Rectal smooth muscle tissue (tissue), 1 donor: Measurements from ENCODE around the gene ACVRL1.

Experiments used
- H3K27ac ChIP-seq: one replicate; pipeline ENCODE4 v1.7.0; 2013; ENCODE audit warnings: low read depth, low read length, inconsistent platforms
- H3K27me3 ChIP-seq: one replicate; pipeline ENCODE4 v1.7.0; 2013; ENCODE audit warnings: low read length; ENCODE audit not compliant: control insufficient read depth, insufficient read depth
- H3K36me3 ChIP-seq: one replicate; pipeline ENCODE4 v1.7.0; 2013; ENCODE audit warnings: low read length; ENCODE audit not compliant: control insufficient read depth, insufficient read depth
- H3K4me1 ChIP-seq: one replicate; pipeline ENCODE4 v1.7.0; 2013; ENCODE audit warnings: low read length; ENCODE audit not compliant: control insufficient read depth, insufficient read depth
- H3K4me3 ChIP-seq: one replicate; pipeline ENCODE4 v1.7.0; 2013; ENCODE audit warnings: low read length
- H3K9ac ChIP-seq: one replicate; pipeline ENCODE4 v1.7.0; 2013; ENCODE audit warnings: low read length

The ACVRL1 gene

GRCh38 chr12:51926064-51926632, 18.8 kb downstream of the ACVRL1 start:
- no peak overlapping the region for H3K9ac ChIP-seq

DNA sequence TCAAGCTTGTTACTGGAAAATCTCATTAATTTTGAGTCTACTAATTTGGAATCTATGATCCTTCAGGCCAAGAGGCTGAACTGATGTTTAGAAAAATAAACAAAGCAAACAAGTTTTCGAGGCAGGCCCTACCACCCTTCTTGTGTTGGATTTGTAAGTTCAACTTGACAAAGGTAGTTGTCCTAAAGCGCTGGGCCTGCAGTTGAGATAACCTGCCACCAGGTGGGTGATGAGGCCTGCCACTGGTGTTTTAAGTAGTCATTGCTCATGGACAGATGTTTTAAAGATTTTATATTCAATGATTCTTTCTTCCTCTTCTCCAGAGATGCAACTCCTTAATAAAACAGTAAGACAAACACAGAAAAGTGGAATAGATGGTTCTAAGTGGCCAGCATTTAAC, 19.4 kb downstream of the ACVRL1 start:
- Histone ChIP-seq H3K27ac (no peak overlapping the region), H3K27me3 (no peaks in the 10 kb centered on the region), H3K36me3 (no peaks in the 10 kb centered on the region), H3K4me3 (no peak overlapping the region), H3K9ac (no peak overlapping the region), H3K4me1 (no peaks in the 10 kb centered on the region)

More at GRCh38 chr12:51926064-51926632, 18.8 kb downstream of the ACVRL1 start:
- Histone ChIP-seq H3K27me3 (no peaks in the 10 kb centered on the region), H3K4me1 (no peaks in the 10 kb centered on the region), H3K36me3 (no peaks in the 10 kb centered on the region), H3K4me3 (no peak overlapping the region), H3K27ac (no peak overlapping the region)

DNA sequence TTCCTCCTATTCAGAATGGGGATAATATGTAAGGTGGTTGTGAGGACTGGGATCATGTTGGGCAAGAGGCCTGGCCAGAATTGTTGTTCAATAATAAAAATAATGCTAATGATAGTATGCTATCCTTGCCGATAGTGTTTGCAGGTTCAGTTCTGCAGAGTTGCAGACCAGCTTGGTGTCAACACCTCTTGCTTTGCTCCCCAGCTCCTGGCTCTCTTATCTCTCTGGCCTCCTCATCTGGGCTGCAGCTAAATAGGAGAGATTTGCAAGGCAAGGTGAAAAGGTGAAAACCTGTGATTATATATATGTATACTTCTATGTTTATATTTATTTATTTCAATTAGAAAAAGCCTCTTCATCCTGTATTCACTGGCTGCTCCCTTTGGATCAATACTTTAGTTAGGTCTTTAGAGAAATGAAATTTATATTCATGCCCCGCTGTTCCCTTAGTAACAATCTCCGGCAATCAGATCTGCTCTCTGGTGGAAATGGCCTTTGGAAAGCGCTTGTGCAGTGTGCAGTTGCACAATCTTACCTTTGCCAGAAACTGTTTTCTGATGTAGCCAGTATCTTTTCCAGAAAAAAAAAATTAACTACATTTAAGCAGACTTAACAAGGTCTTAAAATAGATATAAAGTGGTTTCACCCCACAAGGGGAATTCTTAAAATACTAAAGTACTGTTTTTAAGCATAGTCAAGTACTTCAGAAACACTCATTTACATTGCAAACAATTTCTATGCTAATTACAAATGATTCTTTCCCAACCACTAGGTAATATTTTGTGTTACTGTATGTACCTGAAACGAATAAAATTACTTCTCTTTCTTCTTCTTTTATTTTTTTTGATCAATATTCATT, 25.1 kb downstream of the ACVRL1 start:
- Histone ChIP-seq H3K27ac (no peak overlapping the region), H3K27me3 (no peaks in the 10 kb centered on the region), H3K9ac (no peak overlapping the region), H3K36me3 (no peaks in the 10 kb centered on the region), H3K4me1 (no peaks in the 10 kb centered on the region), H3K4me3 (no peak overlapping the region)

GRCh38 chr12:51934080-51934479, 26.8 kb downstream of the ACVRL1 start:
- Histone ChIP-seq H3K4me3 (no peak overlapping the region), H3K4me1 (no peaks in the 10 kb centered on the region), H3K36me3 (no peaks in the 10 kb centered on the region), H3K27ac (no peak overlapping the region), H3K27me3 (no peaks in the 10 kb centered on the region), H3K9ac (no peak overlapping the region)

- Histone ChIP-seq H3K9ac (no peak overlapping the region), H3K27ac (no peak overlapping the region), H3K4me3 (no peak overlapping the region), H3K36me3 (no peaks in the 10 kb centered on the region), H3K27me3 (no peaks in the 10 kb centered on the region), H3K4me1 (peaks cover 3% of the 10 kb centered on the region)
Measured at GRCh38 chr12:51937926-51938325, 30.6 kb downstream of the ACVRL1 start.

- Histone ChIP-seq H3K9ac (no peak overlapping the region), H3K27me3 (no peaks in the 10 kb centered on the region), H3K27ac (no peak overlapping the region), H3K4me1 (peaks cover 3% of the 10 kb centered on the region), H3K36me3 (no peaks in the 10 kb centered on the region), H3K4me3 (no peak overlapping the region)
Measured at GRCh38 chr12:51938726-51939125, 31.4 kb downstream of the ACVRL1 start.

DNA sequence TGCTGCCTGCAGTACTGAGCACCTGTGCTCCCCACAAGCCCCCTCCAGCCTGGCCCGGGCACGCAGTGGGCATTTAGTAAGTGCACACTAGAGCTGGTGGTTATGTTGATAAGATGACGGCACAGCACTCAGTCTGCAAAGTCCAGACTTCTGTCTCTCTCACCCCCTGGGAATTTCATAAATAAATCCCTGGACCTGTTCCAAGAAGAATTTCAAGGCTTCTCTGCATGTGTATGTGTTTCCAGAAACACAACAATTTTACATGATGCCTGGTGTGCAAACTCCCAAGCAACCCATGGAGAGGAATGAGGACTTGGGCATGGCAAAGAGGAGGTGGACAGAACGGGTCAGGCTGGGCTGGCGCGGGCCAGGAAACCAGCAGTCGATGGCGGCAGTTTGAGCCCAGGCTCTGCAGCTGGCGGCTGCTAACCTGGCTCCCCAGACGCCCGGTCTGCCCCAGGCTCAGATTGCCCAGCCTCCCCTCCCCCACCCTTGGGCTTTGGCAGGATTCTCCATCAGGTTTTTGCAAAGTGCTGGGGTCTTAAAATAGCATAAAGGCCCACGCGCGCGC, 33.8 kb downstream of the ACVRL1 start:
- Histone ChIP-seq H3K4me3 (no peak overlapping the region), H3K4me1 (peaks cover 3% of the 10 kb centered on the region), H3K27ac (no peak overlapping the region), H3K9ac (no peak overlapping the region), H3K36me3 (no peaks in the 10 kb centered on the region), H3K27me3 (no peaks in the 10 kb centered on the region)

DNA sequence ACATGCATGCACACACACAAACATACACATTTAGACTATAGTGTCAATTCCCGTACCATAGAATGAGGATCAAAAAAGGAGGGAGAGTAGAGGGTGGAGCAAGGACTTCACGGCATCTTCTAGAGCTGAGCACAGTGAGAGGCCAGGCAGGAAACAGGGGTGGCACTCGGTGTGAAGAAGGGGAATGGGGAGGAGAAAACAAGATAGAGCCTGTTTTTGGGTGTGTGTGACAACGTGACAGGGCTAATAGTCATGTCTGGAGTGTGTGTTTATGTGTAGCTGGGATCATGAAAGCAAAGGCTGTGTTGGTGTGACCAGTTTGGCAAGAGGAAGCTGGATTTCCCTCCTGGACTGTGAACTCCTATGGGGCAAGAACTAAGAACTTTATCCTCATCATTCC, 34.3 kb downstream of the ACVRL1 start:
- no peaks in the 10 kb centered on the region for H3K36me3 ChIP-seq
- H3K27me3 ChIP-seq, result no peaks in the 10 kb centered on the region
- H3K4me3 ChIP-seq, result no peak overlapping the region
- H3K27ac ChIP-seq, result no peak overlapping the region
- H3K4me1 ChIP-seq, result peaks cover 3% of the 10 kb centered on the region
- H3K9ac ChIP-seq, result no peak overlapping the region

DNA sequence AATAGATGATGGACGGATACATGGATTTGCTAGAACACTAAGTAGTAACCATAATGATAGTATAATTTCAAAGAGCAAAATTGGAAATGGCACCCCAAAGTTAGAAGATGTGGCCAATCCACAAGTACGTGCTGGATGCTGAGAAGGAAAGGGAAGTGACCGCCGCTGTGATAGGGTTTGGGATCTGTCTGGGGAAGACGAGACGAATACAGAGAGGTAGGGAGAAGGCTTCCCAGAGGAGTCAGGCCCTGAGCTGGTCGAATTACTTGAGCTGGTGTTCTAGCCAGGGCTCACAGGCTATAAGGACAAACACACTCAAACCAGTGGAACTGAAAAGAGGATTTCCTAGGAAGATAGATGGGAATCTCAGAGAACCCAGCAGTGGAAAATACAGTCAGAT, 34.8 kb downstream of the ACVRL1 start:
- peaks cover 3% of the 10 kb centered on the region for H3K4me1 ChIP-seq
- H3K27me3 ChIP-seq, result no peaks in the 10 kb centered on the region
- H3K27ac ChIP-seq, result no peak overlapping the region
- no peak overlapping the region for H3K9ac ChIP-seq
- no peak overlapping the region for H3K4me3 ChIP-seq
- H3K36me3 ChIP-seq, result no peaks in the 10 kb centered on the region

DNA sequence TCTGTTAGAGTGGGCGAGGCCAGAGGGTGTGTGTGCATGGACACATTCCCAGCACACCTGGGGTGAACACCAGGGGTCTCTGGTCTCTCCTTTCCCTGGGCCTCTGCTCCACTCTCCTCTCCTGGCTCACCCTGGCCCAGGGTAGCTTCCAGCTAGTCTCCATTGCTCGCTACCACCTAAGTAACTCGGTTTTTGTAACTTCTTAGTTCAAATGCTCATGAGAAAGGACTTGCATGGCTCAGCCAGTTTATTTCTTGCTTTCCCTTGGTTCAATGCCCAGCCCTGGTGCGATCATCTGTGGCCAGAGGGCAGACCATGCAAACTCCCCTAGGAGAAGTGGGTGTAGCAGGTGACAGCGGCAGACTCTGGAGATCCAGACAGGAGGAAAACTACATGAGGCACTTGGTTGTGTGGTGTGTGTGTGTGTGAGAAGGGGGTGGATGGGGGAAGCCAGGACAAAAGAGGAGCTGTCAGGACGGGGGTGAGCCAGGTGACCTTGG, 35.2 kb downstream of the ACVRL1 start:
- no peak overlapping the region for H3K9ac ChIP-seq
- H3K4me1 ChIP-seq, result peaks cover 3% of the 10 kb centered on the region
- H3K4me3 ChIP-seq, result no peak overlapping the region
- H3K27me3 ChIP-seq, result no peaks in the 10 kb centered on the region
- no peaks in the 10 kb centered on the region for H3K36me3 ChIP-seq
- H3K27ac ChIP-seq, result no peak overlapping the region

DNA sequence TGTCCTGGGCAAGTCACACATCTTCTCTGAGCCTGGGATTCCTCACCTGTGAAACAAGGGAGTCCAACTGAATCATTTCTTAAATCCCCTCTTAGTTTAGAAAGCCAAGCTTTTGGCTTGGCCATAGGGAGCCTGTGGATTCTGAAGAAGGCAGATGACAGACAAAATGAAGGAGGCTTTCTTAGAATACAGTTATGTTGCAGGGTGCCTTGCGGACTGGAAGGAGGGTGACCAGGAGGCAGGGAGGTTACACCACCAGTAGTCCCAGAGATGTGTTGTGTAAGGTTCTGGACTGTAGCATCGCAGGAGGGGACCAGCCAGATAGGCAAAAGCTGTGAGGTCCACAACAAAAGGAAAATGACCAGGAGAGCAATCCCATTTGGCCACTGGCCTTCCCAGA, 36.0 kb downstream of the ACVRL1 start:
- H3K4me1 ChIP-seq, result peaks cover 3% of the 10 kb centered on the region
- no peak overlapping the region for H3K4me3 ChIP-seq

GRCh38 chr12:51944608-51945233, 37.4 kb downstream of the ACVRL1 start:
- no peaks in the 10 kb centered on the region for H3K36me3 ChIP-seq
- no peak overlapping the region for H3K27ac ChIP-seq
- H3K4me1 ChIP-seq, result peaks cover 3% of the 10 kb centered on the region
- no peak overlapping the region for H3K9ac ChIP-seq
- H3K27me3 ChIP-seq, result no peaks in the 10 kb centered on the region
- no peak overlapping the region for H3K4me3 ChIP-seq

More for the DNA sequence above, 36.0 kb downstream of the ACVRL1 start:
- Histone ChIP-seq H3K9ac (no peak overlapping the region), H3K36me3 (no peaks in the 10 kb centered on the region), H3K27me3 (no peaks in the 10 kb centered on the region), H3K27ac (no peak overlapping the region)
